Prostate gland (tissue), 2 donors: ENCODE measurements around the gene MAGI2. TPM values are rescaled to one million over a fixed set of nuclear protein-coding genes. Genes with fewer than 3 reads are reported as not detected.

Experiments
- DNase-seq: peaks from one replicate; pipeline ENCODE4 v3.0.0-alpha.2; 2019; ENCODE audit warnings: low spot score
- H3K27ac ChIP-seq, 2 donors: fragments of 200-600 bp; sonication (generic); 2 replicates each; pipeline ENCODE4 v1.5.1; 2017 to 2019
- H3K27me3 ChIP-seq: fragments of 200-600 bp; sonication (generic); replicated peaks from 2 replicates; pipeline ENCODE4 v1.5.1; 2019; ENCODE audit not compliant: insufficient read depth
- H3K36me3 ChIP-seq, 2 donors: fragments of 200-600 bp; sonication (generic); 1 replicate in 1 of 2; 2 replicates in 1 of 2; pipeline versions ENCODE4 v1.5.1 to v1.8.1; 2017 to 2019
- H3K4me1 ChIP-seq: fragments of 200-600 bp; sonication (generic); replicated peaks from 2 replicates; pipeline ENCODE4 v1.5.1; 2019
- H3K4me3 ChIP-seq, 2 donors: fragments of 200-600 bp; sonication (generic); 2 replicates each; pipeline ENCODE4 v1.5.1; 2017 to 2019
- H3K9me3 ChIP-seq: fragments of 200-600 bp; sonication (generic); 2 replicates; pipeline ENCODE4 v1.5.1; 2017
- POLR2A ChIP-seq: fragments of 450-650 bp; IDR thresholded peaks from one replicate; pipeline ENCODE4 v1.6.1; 2016; ENCODE audit warnings: antibody characterized with exemption, mild to moderate bottlenecking
- POLR2AphosphoS5 ChIP-seq: sonication (generic); formaldehyde crosslinking; IDR thresholded peaks from one replicate; pipeline ENCODE4 v1.6.1; 2017; ENCODE audit warnings: antibody characterized with exemption
- WGBS: methylation state at CpG from one replicate; pipeline ENCODE4 v1.1.5; 2018; 5-methylcytosine and 5-hydroxymethylcytosine counted together
- intact Hi-C: fragments of 100-400 bp; cut with DNase I; formaldehyde crosslinking; loops from one replicate; pipeline ENCODE4 v1.14.2; 2022
- total RNA-seq, 2 donors: library from RNA; depleted of rRNA; stranded (reverse); fragments of >200 nt; gene quantifications; one replicate each; pipeline ENCODE4 v1.1.0, GENCODE V29; 2016
- TF ChIP-seq, protein P1 (sequence below), 4 experiments: fragments of 200-600 bp in 2 of 4; fragments of 450-650 bp in 2 of 4; sonication (generic) in 2 of 4; IDR thresholded peaks; 1 replicate in 3 of 4; 2 replicates in 1 of 4; pipeline ENCODE4 v1.5.1; 2016 to 2019; ENCODE audit warnings: antibody characterized with exemption in 4 of 4, mild to moderate bottlenecking in 2 of 4, moderate library complexity in 2 of 4

The MAGI2 gene
- total RNA-seq, 2 donors from 2014 or later = 27.1 to 31.3 TPM

DNA sequence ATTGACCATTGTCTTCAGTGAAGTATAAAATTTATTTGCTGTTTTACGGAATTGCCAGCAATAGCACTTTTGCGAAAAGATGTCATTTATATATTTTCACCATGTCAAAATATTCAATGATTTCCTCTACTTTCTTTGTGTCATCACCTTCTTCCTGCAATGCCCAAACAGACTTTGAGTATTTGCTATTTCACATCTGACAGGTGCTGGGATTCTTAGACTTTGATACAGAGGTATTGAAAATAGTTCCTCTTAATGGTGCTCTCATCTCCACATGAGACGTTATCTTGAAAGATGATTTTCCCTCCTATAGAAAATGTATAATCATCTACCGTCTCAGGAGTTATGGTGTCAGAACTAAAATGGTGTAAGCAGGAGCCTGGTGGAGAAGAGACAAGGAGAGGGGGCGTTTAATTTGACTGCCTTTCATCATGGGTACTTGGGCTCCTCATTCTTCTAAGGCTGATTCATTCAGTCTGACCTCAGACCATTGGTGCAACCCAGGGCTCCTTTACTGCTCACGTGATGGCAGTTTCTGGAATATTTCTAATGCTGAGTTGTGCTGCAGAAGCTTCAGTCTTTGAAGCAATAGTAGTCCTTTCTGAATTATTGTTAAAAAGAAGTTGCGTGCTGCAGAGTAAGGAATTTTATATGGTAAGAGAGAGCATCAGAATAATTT lies 1250.3 kb downstream of the MAGI2 start:
- no peak overlapping the region for H3K27ac ChIP-seq
- no peak for DNase-seq
- H3K4me3 ChIP-seq = no peak overlapping the region
- H3K27me3 ChIP-seq = no peaks in the 10 kb centered on the region
- H3K36me3 ChIP-seq = no peaks in the 10 kb centered on the region
- WGBS = 89% methylated on average over 7 of the region's 7 CpGs
- no peaks in the 10 kb centered on the region for H3K4me1 ChIP-seq
- no peaks in the 10 kb centered on the region for H3K9me3 ChIP-seq
- intact Hi-C loops = no loop called here
- TF ChIP-seq, protein P1, sequence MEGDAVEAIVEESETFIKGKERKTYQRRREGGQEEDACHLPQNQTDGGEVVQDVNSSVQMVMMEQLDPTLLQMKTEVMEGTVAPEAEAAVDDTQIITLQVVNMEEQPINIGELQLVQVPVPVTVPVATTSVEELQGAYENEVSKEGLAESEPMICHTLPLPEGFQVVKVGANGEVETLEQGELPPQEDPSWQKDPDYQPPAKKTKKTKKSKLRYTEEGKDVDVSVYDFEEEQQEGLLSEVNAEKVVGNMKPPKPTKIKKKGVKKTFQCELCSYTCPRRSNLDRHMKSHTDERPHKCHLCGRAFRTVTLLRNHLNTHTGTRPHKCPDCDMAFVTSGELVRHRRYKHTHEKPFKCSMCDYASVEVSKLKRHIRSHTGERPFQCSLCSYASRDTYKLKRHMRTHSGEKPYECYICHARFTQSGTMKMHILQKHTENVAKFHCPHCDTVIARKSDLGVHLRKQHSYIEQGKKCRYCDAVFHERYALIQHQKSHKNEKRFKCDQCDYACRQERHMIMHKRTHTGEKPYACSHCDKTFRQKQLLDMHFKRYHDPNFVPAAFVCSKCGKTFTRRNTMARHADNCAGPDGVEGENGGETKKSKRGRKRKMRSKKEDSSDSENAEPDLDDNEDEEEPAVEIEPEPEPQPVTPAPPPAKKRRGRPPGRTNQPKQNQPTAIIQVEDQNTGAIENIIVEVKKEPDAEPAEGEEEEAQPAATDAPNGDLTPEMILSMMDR (IDR thresholded peaks at IDR 0.05) = no peak
- no peak for TF ChIP-seq POLR2A
- no peak for TF ChIP-seq POLR2AphosphoS5

DNA sequence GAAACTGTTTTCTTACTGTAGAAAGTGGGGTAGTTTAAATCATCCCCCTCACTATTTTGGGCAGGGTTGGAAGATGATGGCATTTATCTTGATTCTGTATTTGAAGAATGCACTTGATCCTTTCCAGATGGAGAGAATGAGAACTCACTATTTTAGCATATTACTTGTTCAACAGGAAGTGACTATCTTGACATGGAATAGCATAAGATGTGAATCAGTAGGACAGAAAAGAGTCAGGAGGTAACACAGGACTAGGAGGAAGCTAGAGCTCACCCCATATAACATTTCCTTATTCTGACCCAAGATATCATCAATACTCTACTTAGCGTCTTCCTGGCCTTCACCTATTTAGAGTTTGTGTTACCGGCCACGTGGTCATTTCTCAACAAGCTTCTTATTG lies 1254.7 kb downstream of the MAGI2 start:
- Histone ChIP-seq H3K27me3 (no peaks in the 10 kb centered on the region), H3K4me1 (no peaks in the 10 kb centered on the region), H3K4me3 (no peak overlapping the region), H3K9me3 (no peaks in the 10 kb centered on the region), H3K36me3 (no peaks in the 10 kb centered on the region), H3K27ac (no peak overlapping the region)
- WGBS = 97% methylated on average over 3 of the region's 3 CpGs
- intact Hi-C loops = no loop called here
- TF ChIP-seq POLR2A (no peak), POLR2AphosphoS5 (no peak)
- TF ChIP-seq, protein P1 (IDR thresholded peaks at IDR 0.05) = no peak
- no peak for DNase-seq

DNA sequence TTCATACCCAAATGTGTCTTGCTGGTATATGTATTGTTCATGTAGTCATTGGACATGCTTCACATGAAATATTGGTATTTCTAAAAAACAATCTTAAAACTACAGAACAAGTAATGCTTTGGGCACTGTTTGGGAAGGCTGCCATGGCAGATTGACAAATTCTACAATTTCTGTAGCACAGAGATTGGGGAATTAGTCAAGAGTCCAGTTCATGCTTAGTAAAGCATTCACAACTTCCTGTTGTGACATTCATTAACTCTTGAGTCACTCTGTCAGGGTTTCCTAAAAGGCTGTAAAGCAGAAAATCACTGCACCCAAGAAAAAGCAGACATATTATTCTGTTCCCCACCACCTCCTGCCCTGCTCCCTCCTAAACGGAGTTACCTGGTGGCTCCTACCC lies 1256.0 kb downstream of the MAGI2 start:
- Histone ChIP-seq H3K36me3 (no peaks in the 10 kb centered on the region), H3K4me1 (no peaks in the 10 kb centered on the region), H3K4me3 (no peak overlapping the region), H3K27me3 (no peaks in the 10 kb centered on the region), H3K27ac (no peak overlapping the region), H3K9me3 (no peaks in the 10 kb centered on the region)
- intact Hi-C loops = no loop called here
- TF ChIP-seq POLR2A = no peak
- TF ChIP-seq, protein P1 (IDR thresholded peaks at IDR 0.05) = no peak
- TF ChIP-seq POLR2AphosphoS5 = no peak
- 94% methylated on average over 1 of the region's 1 CpG for WGBS
- no peak for DNase-seq

DNA sequence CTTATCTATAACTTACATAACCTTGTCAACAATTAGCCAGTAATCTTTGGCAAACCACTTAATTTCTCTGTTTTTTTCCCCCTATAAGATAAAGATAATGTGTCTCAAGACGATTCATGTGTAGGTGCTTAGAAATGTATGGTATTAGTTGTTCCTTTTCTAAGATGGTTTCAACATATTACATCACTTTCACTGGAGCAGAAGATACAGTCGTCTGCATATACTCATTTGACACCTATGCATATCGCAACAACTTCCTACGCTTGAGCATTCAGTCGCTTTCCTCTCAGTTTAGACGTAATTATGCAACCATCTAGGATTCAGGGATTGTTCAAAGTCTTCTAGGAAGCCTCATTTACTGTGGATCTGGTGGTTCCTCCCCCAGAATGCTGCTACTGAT lies 1258.2 kb downstream of the MAGI2 start:
- Histone ChIP-seq H3K27me3 (no peaks in the 10 kb centered on the region), H3K36me3 (no peaks in the 10 kb centered on the region), H3K4me1 (no peaks in the 10 kb centered on the region), H3K27ac (no peak overlapping the region), H3K4me3 (no peak overlapping the region), H3K9me3 (no peaks in the 10 kb centered on the region)
- DNase-seq = no peak
- intact Hi-C loops = no loop called here
- WGBS = 94% methylated on average over 6 of the region's 6 CpGs
- TF ChIP-seq POLR2AphosphoS5 (no peak), POLR2A (no peak)
- TF ChIP-seq, protein P1 (IDR thresholded peaks at IDR 0.05) = no peak

DNA sequence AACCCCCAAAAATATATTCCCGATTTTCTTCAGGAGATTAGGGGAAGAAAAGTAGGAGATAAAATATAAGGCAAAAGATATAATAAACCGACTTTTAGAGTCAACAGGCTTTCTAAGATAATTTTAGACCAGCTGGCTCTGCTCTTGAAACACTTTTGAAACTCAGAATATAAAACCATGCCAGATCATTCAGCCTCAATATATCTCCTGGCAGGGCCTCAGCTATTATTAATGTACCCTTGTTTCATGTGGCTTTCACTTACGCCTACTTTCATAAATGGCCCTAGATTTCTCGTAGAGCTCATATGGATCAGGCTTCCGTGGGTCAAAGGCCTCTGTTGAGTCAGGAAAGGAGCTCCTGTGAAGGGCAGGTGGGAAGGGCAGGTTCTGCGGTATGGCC lies 1258.9 kb downstream of the MAGI2 start:
- H3K4me1 ChIP-seq = no peaks in the 10 kb centered on the region
- WGBS = 83% methylated on average over 6 of the region's 6 CpGs
- TF ChIP-seq, protein P1 (IDR thresholded peaks at IDR 0.05) = no peak
- TF ChIP-seq POLR2AphosphoS5 (no peak), POLR2A (no peak)
- H3K27ac ChIP-seq = no peak overlapping the region
- intact Hi-C loops = no loop called here
- no peak overlapping the region for H3K4me3 ChIP-seq
- DNase-seq = no peak
- no peaks in the 10 kb centered on the region for H3K36me3 ChIP-seq
- H3K27me3 ChIP-seq = no peaks in the 10 kb centered on the region
- H3K9me3 ChIP-seq = no peaks in the 10 kb centered on the region
